MG63 (cell line): ENCODE data around the gene DTX3. TPM values are rescaled to one million over a fixed set of nuclear protein-coding genes. Genes with fewer than 3 reads are reported as not detected.
"Not testable (repeated sequence)": the region's sequence is repeated elsewhere in the genome, so short reads cannot be mapped to it uniquely, and the experiment has no call there.

Experiments used
- DNase-seq: peaks from one replicate; pipeline ENCODE4 v3.0.0-alpha.2; 2020
- H3K27me3 ChIP-seq: fragments of 250-450 bp; sonication (Bioruptor Pico); 2 replicates; pipeline ENCODE4 v1.5.1; 2020; ENCODE audit warnings: mild to moderate bottlenecking, moderate library complexity
- H3K36me3 ChIP-seq: fragments of 250-450 bp; sonication (Bioruptor Pico); 2 replicates; pipeline ENCODE4 v1.5.1; 2020; ENCODE audit warnings: mild to moderate bottlenecking, moderate library complexity
- H3K4me3 ChIP-seq: fragments of 250-450 bp; sonication (Bioruptor Pico); 2 replicates; pipeline ENCODE4 v1.5.1; 2020; ENCODE audit warnings: mild to moderate bottlenecking, moderate library complexity
- H3K9me3 ChIP-seq: fragments of 250-450 bp; sonication (Bioruptor Pico); 2 replicates; pipeline ENCODE4 v1.5.1; 2020; ENCODE audit warnings: mild to moderate bottlenecking, moderate library complexity
- total RNA-seq: library from RNA; depleted of rRNA; stranded (reverse); fragments of >200 nt; shearing (Covaris generic); gene quantifications from 2 replicates; pipeline ENCODE4 v1.2.3, GENCODE V29; 2014; ENCODE audit warnings: low replicate concordance

The DTX3 gene
- total RNA-seq, 1 experiment from 2014 or later = 0.20 TPM

GRCh38 chr12:57631566-57632072 is 27.0 kb downstream of the DTX3 start:
- no peaks in the 10 kb centered on the region for H3K27me3 ChIP-seq
- H3K4me3 ChIP-seq = peak overlapping the region; percentile 69
- H3K36me3 ChIP-seq = no peaks in the 10 kb centered on the region
- DNase-seq = no peak
- no peaks in the 10 kb centered on the region for H3K9me3 ChIP-seq

GRCh38 chr12:57632073-57632957 is 27.7 kb downstream of the DTX3 start:
- DNase-seq = peak; percentile 12
- no peaks in the 10 kb centered on the region for H3K36me3 ChIP-seq
- H3K9me3 ChIP-seq = no peaks in the 10 kb centered on the region
- no peaks in the 10 kb centered on the region for H3K27me3 ChIP-seq
- peak overlapping the region; percentile 69 for H3K4me3 ChIP-seq

GRCh38 chr12:57632958-57633840 is 28.6 kb downstream of the DTX3 start, which contains the start of gene B4GALNT1:
Gene B4GALNT1 (minus strand): TSS chr12:57633201. CDS start chr12:57632132, 1,069 bp downstream.
- peak; percentile 68 for DNase-seq
- Histone ChIP-seq H3K27me3 (no peaks in the 10 kb centered on the region), H3K9me3 (no peaks in the 10 kb centered on the region), H3K4me3 (peak within 1 kb of the TSS; percentile 69), H3K36me3 (no peaks in the 10 kb centered on the region)

GRCh38 chr12:57636731-57637130 is 32.1 kb downstream of the DTX3 start:
- H3K36me3 ChIP-seq, H3K27me3 ChIP-seq, DNase-seq, H3K4me3 ChIP-seq, H3K9me3 ChIP-seq: not testable (repeated sequence)

- no peaks in the 10 kb centered on the region for H3K9me3 ChIP-seq
- 0 out of 2 replicates have a peak, but pooled peaks cover 2% of the 10 kb centered on the region for H3K27me3 ChIP-seq
- DNase-seq = no peak
- no peak overlapping the region for H3K4me3 ChIP-seq
- H3K36me3 ChIP-seq = no peaks in the 10 kb centered on the region
These were observed 32.7 kb downstream of the DTX3 start for GRCh38 chr12:57637364-57637763.

GRCh38 chr12:57638096-57638495 is 33.5 kb downstream of the DTX3 start:
- no peak for DNase-seq
- no peaks in the 10 kb centered on the region for H3K9me3 ChIP-seq
- no peaks in the 10 kb centered on the region for H3K36me3 ChIP-seq
- 0 out of 2 replicates have a peak, but pooled peaks cover 2% of the 10 kb centered on the region for H3K27me3 ChIP-seq
- H3K4me3 ChIP-seq = no peak overlapping the region

- peaks cover 9% of the 10 kb centered on the region for H3K9me3 ChIP-seq
- no peak for DNase-seq
- H3K4me3 ChIP-seq = no peak overlapping the region
- H3K36me3 ChIP-seq = no peaks in the 10 kb centered on the region
- H3K27me3 ChIP-seq = 0 out of 2 replicates have a peak, but pooled peaks cover 2% of the 10 kb centered on the region
These were observed 35.8 kb downstream of the DTX3 start for GRCh38 chr12:57640175-57641042.

GRCh38 chr12:57641699-57642442 is 37.2 kb downstream of the DTX3 start:
- DNase-seq = no peak
- Histone ChIP-seq H3K27me3 (0 out of 2 replicates have a peak, but pooled peaks cover 2% of the 10 kb centered on the region), H3K9me3 (peaks cover 11% of the 10 kb centered on the region), H3K36me3 (no peaks in the 10 kb centered on the region), H3K4me3 (no peak overlapping the region)

- H3K36me3 ChIP-seq, DNase-seq, H3K27me3 ChIP-seq, H3K4me3 ChIP-seq: not testable (repeated sequence)
- peaks cover 11% of the 10 kb centered on the region for H3K9me3 ChIP-seq
These were observed 41.5 kb downstream of the DTX3 start for GRCh38 chr12:57645990-57646658.

- DNase-seq, H3K36me3 ChIP-seq, H3K27me3 ChIP-seq: not testable (repeated sequence)
These were observed 42.0 kb downstream of the DTX3 start for GRCh38 chr12:57646659-57647049.

GRCh38 chr12:57654042-57654441 is 49.4 kb downstream of the DTX3 start:
- Histone ChIP-seq H3K4me3 (no peak overlapping the region), H3K27me3 (no peaks in the 10 kb centered on the region; the same call in 1 of the 2 replicates), H3K36me3 (no peaks in the 10 kb centered on the region), H3K9me3 (no peaks in the 10 kb centered on the region)
- DNase-seq = no peak

More at GRCh38 chr12:57646659-57647049, 42.0 kb downstream of the DTX3 start:
- H3K4me3 ChIP-seq = not testable (repeated sequence)
- H3K9me3 ChIP-seq = peaks cover 11% of the 10 kb centered on the region

- no peaks in the 10 kb centered on the region; the same call in 1 of the 2 replicates for H3K27me3 ChIP-seq
- H3K4me3 ChIP-seq = no peak overlapping the region
- no peaks in the 10 kb centered on the region for H3K9me3 ChIP-seq
- DNase-seq = no peak
- H3K36me3 ChIP-seq = no peaks in the 10 kb centered on the region
These were observed 51.1 kb downstream of the DTX3 start for GRCh38 chr12:57655541-57656240.

GRCh38 chr12:57656408-57656807 is 51.8 kb downstream of the DTX3 start:
- H3K9me3 ChIP-seq, H3K36me3 ChIP-seq, H3K27me3 ChIP-seq, H3K4me3 ChIP-seq, DNase-seq: not testable (repeated sequence)

GRCh38 chr12:57657744-57658143 is 53.1 kb downstream of the DTX3 start:
- Histone ChIP-seq H3K36me3 (no peaks in the 10 kb centered on the region), H3K4me3 (no peak overlapping the region), H3K9me3 (0 out of 2 replicates have a peak, but pooled peaks cover 2% of the 10 kb centered on the region), H3K27me3 (no peaks in the 10 kb centered on the region; the same call in 1 of the 2 replicates)
- no peak for DNase-seq
